T-helper 2 cell treated with Interferon-gamma antibody and Interleukin-4, amounts not matched to agents 5 μg/mL and 100 μg/mL, for 36 hours (primary cell): ENCODE data around the gene ANKS4B.
"Not testable (repeated sequence)": the region's sequence is repeated elsewhere in the genome, so short reads cannot be mapped to it uniquely, and the experiment has no call there.

ENCODE experiments used
- DNase-seq: peaks from one replicate; pipeline ENCODE4 v3.0.0; 2021; ENCODE audit warnings: low spot score
- H3K27ac Mint-ChIP-seq: one replicate; pipeline ENCODE4 v1.8.0; 2021; ENCODE audit warnings: mild to moderate bottlenecking, mixed read lengths
- H3K27me3 Mint-ChIP-seq: one replicate; pipeline ENCODE4 v1.8.0; 2021; ENCODE audit warnings: low read depth, mixed read lengths
- H3K36me3 Mint-ChIP-seq: one replicate; pipeline ENCODE4 v1.8.0; 2021; ENCODE audit warnings: low read depth, mixed read lengths
- H3K4me1 Mint-ChIP-seq: one replicate; pipeline ENCODE4 v1.8.0; 2021; ENCODE audit warnings: low read depth, mixed read lengths
- H3K4me3 Mint-ChIP-seq: one replicate; pipeline ENCODE4 v1.8.0; 2022; ENCODE audit warnings: mild to moderate bottlenecking, moderate library complexity, mixed read lengths
- H3K9me3 Mint-ChIP-seq: one replicate; pipeline ENCODE4 v1.8.0; 2021; ENCODE audit warnings: mixed read lengths

Gene ANKS4B, protein sequence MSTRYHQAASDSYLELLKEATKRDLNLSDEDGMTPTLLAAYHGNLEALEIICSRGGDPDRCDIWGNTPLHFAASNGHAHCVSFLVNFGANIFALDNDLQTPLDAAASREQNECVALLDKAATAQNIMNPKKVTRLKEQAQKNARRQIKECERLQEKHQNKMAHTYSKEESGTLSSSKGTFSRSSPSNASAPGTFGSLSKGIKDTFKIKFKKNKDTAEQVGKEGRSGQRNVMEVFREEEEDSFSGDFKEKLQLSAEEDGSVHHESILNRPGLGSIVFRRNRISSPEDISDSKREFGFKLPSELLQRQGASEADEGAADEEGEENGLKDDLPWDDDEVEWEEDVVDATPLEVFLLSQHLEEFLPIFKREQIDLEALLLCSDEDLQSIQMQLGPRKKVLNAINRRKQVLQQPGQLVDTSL

DNA sequence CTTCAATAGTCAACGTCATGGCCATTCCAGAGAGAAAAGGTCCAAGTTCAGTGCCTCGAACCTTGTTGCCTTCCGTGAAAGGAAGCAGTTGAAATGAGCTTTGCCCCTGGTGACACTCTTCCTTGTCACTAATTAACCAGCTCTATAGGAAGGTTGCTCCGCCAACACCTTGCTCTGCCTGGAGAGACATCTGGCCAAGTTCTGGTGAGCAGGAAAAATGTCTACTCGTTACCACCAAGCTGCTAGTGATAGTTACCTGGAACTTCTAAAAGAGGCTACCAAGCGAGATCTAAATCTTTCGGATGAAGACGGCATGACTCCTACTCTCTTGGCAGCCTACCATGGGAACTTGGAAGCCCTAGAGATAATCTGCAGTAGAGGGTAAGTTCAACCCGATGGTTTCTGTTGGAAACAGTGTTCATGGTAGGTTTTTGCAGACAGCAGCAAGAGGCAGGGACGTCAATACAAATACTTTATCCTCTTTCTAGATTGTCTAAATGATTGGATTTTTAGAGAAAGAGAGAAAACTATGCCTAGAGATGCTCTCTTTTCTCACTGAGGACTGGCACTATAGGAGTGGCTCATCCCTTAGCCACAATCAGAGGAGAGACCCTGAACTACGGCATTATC, at the start of gene ANKS4B:
ANKS4B (plus strand) TSS at position 179 of the 630 bp plus-strand sequence; CDS start at position 218, 39 bp downstream.
- no peaks in the 10 kb centered on the region for H3K9me3 Mint-ChIP-seq
- no peak within 1 kb of the TSS for H3K4me3 Mint-ChIP-seq
- no peaks in the 10 kb centered on the region for H3K36me3 Mint-ChIP-seq
- H3K27me3 Mint-ChIP-seq, result peaks cover 30% of the 10 kb centered on the region
- H3K27ac Mint-ChIP-seq, result no peak within 1 kb of the TSS
- no peak for DNase-seq
- no peaks in the 10 kb centered on the region for H3K4me1 Mint-ChIP-seq

DNA sequence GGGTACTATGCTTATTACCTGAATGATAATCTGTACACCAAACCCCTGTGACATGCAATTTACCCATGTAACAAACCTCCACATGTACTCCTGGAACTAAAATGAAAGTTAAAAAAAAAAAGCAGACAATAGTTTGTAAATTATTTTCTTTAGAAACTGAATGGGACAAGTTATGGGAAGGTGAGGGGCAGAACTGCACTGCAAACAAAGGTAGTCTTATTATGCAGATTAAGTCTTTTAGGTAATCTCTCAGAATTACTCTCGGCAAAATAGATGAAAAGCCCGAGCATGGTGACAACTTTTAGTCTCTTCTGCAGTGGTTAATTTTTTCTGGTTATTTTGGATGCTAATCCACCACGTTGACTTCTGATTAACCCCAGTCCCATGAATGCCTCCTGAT, 49.5 kb upstream of the ANKS4B start:
- no peak for DNase-seq
- Mint-ChIP-seq H3K27me3 (no peaks in the 10 kb centered on the region), H3K27ac (no peak overlapping the region), H3K4me1 (peaks cover 2% of the 10 kb centered on the region), H3K4me3 (no peak overlapping the region), H3K36me3 (peaks cover 23% of the 10 kb centered on the region), H3K9me3 (peaks cover 16% of the 10 kb centered on the region)

DNA sequence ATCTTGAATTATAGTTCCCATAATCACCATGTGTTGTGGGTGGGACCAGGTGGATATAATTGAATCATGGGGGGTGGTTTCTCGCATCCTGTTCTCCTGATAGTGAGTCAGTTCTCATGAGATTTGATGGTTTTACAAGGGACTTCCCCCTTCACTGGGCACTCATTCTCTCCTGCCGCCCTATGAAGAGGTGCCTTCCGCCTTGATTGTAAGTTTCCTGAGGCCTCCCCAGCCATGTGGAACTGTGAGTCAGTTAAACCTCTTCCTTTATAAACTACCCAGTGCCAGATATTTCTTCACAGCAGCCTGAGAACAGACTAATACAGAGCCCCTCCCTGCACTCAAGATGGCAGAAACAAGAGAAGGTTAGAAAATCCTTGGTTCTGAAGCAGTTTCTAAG, 48.7 kb upstream of the ANKS4B start:
- Mint-ChIP-seq H3K27ac (no peak overlapping the region), H3K27me3 (no peaks in the 10 kb centered on the region), H3K4me3 (no peak overlapping the region), H3K4me1 (peaks cover 2% of the 10 kb centered on the region), H3K9me3 (peaks cover 16% of the 10 kb centered on the region), H3K36me3 (peaks cover 16% of the 10 kb centered on the region)
- DNase-seq, result peak; percentile 22

DNA sequence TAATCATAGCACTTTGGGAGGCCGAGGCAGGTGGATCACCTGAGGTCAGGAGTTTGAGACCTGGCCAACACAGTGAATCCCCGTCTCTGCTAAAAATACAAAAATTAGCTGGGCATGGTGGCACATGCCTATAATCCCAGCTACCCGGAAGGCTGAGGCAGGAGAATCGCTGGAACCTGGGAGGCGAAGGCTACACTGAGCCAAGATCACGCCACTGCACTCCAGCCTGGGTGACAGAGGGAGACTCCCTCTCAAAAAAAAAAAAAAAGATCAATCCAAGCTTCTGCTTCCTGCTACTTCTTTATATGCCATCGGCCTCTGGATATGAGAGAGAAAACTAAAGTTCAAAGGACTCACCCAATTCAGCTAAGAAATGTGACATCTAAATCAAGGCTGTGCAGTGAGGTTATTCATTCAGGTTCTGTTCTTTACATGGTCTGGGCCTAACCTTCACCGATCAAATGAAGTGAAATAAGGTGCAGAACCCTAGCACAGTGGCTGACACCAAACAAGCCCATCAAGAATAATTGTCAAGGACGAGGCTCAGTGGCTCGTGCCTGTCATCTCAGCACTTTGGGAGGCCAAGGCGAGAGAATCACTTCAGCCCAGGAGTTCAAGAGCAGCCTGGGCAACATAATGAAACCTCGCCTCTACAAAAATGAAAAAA, 47.7 kb upstream of the ANKS4B start:
- Mint-ChIP-seq H3K36me3 (peaks cover 12% of the 10 kb centered on the region), H3K27ac (no peak overlapping the region), H3K4me1 (peaks cover 2% of the 10 kb centered on the region), H3K4me3 (no peak overlapping the region), H3K9me3 (peaks cover 19% of the 10 kb centered on the region), H3K27me3 (peaks cover 4% of the 10 kb centered on the region)
- no peak for DNase-seq

DNA sequence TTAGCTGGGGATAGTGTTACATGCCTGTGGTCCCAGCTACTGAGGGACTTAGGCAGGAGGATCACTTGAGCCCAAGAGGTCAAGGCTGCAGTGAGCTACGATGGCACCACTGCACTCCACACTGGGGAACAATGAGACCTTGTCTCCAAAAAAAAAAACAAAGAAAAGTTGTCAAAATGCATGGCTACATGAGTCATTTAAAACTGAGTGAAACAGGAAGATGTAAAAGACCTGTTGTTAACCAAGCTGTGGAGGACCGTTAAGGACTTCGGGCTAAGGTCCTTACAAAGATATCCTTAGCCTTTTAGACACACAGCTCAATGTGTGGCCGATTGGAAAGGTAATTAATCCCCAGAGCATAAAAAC, 47.2 kb upstream of the ANKS4B start:
- Mint-ChIP-seq H3K27me3 (peaks cover 4% of the 10 kb centered on the region), H3K36me3 (peaks cover 8% of the 10 kb centered on the region), H3K4me3 (no peak overlapping the region), H3K27ac (no peak overlapping the region), H3K9me3 (peaks cover 19% of the 10 kb centered on the region), H3K4me1 (peaks cover 2% of the 10 kb centered on the region)
- DNase-seq, result no peak

DNA sequence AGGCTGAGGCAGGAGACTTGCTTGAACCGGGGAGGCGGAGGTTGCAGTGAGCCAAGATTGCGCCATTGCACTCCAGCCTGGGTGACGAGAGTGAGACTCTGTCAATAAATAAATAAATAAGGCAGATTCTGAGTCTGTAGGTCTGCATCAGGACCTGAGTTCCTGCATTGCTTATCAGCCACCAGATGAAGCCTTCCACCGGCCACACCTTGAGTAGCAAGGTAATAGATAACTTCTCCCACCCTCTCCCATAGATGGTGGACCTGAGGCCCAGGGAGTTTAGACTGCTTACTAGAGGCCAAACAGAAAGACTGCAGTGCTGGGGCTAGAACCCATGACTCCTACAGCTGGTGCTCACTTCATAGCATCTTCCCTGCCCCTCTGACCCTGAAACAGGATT, 44.2 kb upstream of the ANKS4B start:
- Mint-ChIP-seq H3K36me3 (no peaks in the 10 kb centered on the region), H3K4me3 (no peak overlapping the region), H3K27me3 (peaks cover 9% of the 10 kb centered on the region), H3K4me1 (peaks cover 2% of the 10 kb centered on the region), H3K27ac (no peak overlapping the region), H3K9me3 (peaks cover 12% of the 10 kb centered on the region)
- no peak for DNase-seq

DNA sequence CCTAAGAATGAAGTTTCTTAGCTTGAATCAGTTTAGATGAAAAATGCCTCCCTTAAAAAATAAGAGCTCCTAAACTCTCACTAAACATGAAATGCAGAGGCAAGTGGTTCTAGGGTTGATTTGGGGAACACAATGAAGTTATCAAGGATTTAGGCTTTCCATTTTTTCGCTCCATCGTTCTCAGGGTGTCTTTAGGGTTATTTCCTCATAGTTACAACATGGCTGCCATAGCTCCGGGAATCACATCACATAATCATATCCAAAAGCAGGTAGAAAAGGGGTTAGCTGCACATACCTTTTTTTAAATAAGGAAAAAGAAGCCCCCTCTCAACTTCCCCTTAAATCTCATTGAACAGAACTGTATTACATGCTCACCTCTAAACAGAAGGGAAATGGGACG, 43.5 kb upstream of the ANKS4B start:
- H3K27me3 Mint-ChIP-seq, result peaks cover 11% of the 10 kb centered on the region
- DNase-seq, result no peak
- peaks cover 8% of the 10 kb centered on the region for H3K4me1 Mint-ChIP-seq
- no peaks in the 10 kb centered on the region for H3K36me3 Mint-ChIP-seq
- H3K9me3 Mint-ChIP-seq, result peaks cover 5% of the 10 kb centered on the region
- no peak overlapping the region for H3K4me3 Mint-ChIP-seq
- no peak overlapping the region for H3K27ac Mint-ChIP-seq

DNA sequence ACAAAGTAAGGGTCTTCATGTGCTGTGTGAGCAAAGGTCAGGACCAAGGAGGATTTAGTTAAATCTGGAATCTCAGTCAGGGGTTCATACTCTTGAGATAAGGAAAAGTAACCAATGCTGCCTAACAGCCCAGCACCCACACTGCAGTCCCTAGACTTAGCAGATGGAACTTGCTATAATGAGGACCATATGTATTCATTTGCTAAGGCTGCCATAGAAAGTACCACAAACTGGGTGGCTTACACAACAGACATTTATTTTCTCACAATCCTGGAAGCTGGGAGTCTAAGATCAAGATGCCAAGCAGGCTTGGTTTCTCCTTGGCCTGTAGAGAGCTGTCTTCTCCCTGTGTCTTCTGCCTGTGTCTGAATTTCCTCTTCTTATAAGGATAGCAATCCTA, 42.9 kb upstream of the ANKS4B start:
- Mint-ChIP-seq H3K27me3 (peaks cover 11% of the 10 kb centered on the region), H3K27ac (no peak overlapping the region), H3K9me3 (peaks cover 4% of the 10 kb centered on the region), H3K36me3 (no peaks in the 10 kb centered on the region), H3K4me1 (peaks cover 8% of the 10 kb centered on the region), H3K4me3 (no peak overlapping the region)
- DNase-seq, result no peak

DNA sequence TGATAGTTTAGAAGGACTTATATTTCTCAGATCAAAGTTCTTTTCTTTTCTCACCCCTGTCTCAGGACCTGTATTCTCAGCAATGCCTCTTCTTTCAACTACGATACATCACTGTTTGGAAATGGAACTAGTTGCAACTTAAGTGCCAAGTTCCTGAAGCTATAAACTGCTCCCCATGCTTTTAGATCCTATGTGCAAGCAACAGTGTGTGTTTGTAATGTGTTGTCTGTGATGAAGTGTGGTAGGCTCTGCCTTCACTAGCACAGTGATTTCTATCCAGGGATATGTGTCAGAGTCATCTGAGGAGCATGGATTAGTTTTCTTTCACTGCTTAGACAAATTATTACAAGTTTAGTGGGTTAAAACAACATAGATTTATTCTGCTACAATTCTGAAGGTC, 40.5 kb upstream of the ANKS4B start:
- no peak for DNase-seq
- H3K36me3 Mint-ChIP-seq, result no peaks in the 10 kb centered on the region
- H3K27me3 Mint-ChIP-seq, result peaks cover 14% of the 10 kb centered on the region
- no peak overlapping the region for H3K27ac Mint-ChIP-seq
- H3K9me3 Mint-ChIP-seq, result peaks cover 4% of the 10 kb centered on the region
- H3K4me1 Mint-ChIP-seq, result peaks cover 8% of the 10 kb centered on the region
- no peak overlapping the region for H3K4me3 Mint-ChIP-seq

DNA sequence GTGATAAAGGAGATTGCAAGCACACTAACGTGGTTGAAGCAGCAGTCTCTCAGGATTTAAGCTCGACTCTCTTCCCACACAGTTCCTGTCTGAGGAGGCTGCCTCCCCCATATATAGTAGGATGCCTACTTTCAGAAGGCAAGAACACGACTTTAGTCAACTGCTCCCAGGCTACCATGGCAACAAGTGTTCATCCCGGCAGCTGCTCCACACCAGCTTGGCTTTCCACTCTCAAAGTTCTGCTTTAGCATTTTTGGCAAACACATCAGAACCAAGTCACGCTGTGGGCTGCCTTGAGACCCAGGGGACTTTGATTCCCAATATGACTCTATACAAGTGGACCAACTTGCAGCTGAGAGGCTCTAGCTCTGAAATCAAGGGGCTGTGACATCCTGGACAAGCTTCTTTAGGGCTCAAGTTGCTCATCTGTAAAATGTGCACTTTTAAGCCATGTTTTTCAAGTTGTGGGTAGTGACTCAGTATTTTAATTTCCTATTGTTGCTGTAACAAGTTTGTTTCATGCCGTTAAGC, 38.7 kb upstream of the ANKS4B start:
- Mint-ChIP-seq H3K27me3 (peaks cover 17% of the 10 kb centered on the region), H3K4me3 (no peak overlapping the region), H3K4me1 (peaks cover 6% of the 10 kb centered on the region), H3K27ac (no peak overlapping the region), H3K9me3 (peaks cover 4% of the 10 kb centered on the region), H3K36me3 (no peaks in the 10 kb centered on the region)
- no peak for DNase-seq

DNA sequence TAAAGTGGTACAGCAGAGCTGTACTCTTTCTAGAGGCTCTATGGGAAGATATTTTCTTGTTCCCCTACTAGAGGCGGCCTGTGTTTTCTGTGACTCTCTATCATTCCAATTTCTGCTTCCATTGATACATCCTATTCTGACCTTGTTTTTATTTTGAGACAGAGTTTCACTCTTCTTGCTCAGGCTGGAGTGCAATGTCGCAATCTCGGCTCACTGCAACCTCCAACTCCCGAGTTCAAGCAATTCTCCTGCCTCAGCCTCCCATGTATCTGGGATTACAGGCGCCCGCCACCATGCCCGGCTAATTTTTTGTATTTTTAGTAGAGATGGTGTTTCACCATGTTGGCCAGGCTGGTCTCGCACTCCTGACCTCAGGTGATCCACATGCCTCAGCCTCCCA, 38.2 kb upstream of the ANKS4B start:
- H3K27me3 Mint-ChIP-seq, result peaks cover 15% of the 10 kb centered on the region
- not testable (repeated sequence) for DNase-seq, H3K36me3 Mint-ChIP-seq, H3K9me3 Mint-ChIP-seq, H3K4me1 Mint-ChIP-seq, H3K4me3 Mint-ChIP-seq, H3K27ac Mint-ChIP-seq

DNA sequence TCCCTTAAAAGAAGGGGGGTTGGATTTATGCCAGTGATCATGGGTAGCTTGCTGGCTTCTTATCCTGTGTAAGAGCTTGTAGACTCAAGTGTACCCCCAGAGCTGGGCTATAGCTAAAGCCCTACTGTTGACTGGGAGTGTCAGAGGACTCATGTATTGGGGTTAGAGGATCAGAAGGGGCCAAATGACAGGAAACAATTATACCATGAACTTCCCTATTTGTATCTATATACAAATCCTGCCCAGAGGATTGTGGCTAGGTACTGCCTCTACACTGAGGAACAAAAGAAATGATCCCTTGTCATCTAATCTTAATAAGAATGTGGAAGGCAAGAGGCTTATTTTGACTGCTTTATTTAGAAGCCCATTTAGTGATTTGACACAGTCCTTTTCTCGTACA, 36.4 kb upstream of the ANKS4B start:
- Mint-ChIP-seq H3K4me3 (no peak overlapping the region), H3K9me3 (no peaks in the 10 kb centered on the region), H3K4me1 (peaks cover 6% of the 10 kb centered on the region), H3K27ac (no peak overlapping the region), H3K27me3 (peaks cover 11% of the 10 kb centered on the region), H3K36me3 (no peaks in the 10 kb centered on the region)
- DNase-seq, result no peak

DNA sequence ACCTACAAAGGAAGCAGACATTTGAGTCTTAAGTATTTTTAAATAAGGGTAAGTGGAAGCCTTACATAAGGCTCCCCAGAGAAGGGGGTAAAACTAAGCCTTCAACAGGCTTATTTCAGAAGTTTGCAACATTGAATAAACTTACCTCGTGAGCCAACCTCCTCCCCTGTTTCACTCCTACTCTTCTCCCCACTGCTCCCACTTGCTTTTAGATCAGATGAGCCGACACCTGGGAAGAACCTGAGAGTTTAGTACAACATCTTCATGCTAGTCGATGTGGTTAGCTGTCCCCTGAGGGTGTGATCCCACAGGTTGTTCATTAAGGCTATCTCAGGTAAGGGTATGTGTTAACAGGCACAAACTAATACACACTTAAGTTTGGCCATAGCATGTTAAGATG, 35.9 kb upstream of the ANKS4B start:
- Mint-ChIP-seq H3K4me3 (no peak overlapping the region), H3K27me3 (peaks cover 12% of the 10 kb centered on the region), H3K36me3 (no peaks in the 10 kb centered on the region), H3K27ac (no peak overlapping the region), H3K4me1 (peaks cover 6% of the 10 kb centered on the region), H3K9me3 (no peaks in the 10 kb centered on the region)
- DNase-seq, result no peak

DNA sequence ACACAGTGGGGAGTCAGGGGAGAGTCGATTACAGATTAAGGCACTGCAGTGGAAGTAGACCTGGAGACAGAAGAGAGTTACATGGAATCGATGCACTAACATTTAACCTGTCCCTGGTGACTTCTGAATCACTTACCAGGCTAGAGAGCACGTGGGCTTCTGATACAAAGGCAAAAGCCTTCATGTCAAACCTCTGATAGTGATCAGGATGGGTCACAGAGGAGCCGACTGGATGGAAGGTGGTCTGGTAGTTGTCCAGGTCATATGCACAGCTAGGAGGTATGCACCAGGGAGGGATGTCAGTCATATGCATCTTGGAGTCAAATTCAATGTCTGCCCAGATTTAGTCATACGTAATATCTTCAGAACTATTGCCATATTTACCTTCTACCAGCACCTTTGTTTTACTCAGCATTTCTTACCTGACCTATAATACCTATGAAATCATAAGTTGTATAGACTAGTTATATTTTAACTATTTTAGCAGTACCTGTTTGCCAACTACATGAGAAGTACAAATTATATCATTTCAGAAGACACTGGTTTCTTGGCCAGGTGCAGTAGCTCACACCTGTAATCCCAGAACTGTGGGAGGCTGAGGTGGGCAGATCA, 33.8 kb upstream of the ANKS4B start:
- peaks cover 12% of the 10 kb centered on the region for H3K27me3 Mint-ChIP-seq
- no peak overlapping the region for H3K4me3 Mint-ChIP-seq
- no peak overlapping the region for H3K27ac Mint-ChIP-seq
- DNase-seq, result no peak
- H3K9me3 Mint-ChIP-seq, result no peaks in the 10 kb centered on the region
- H3K4me1 Mint-ChIP-seq, result peaks cover 3% of the 10 kb centered on the region
- no peaks in the 10 kb centered on the region for H3K36me3 Mint-ChIP-seq
